RWPE2 (cell line): ENCODE results near the gene OR2Y1.
"Not testable (repeated sequence)": the region's sequence is repeated elsewhere in the genome, so short reads cannot be mapped to it uniquely, and the experiment has no call there.

ENCODE experiments used
- ATAC-seq: fragments of 200-7000 bp; cut with Tn5 transposase; 3 replicates; pipeline ENCODE4 v1.9.1; 2021; ENCODE audit warnings: low read depth
- DNase-seq: peaks from one replicate; pipeline ENCODE4 v3.0.0-alpha.2; 2020; ENCODE audit warnings: low spot score
- H3K27ac ChIP-seq: fragments of 450-650 bp; 2 replicates; pipeline ENCODE4 v1.5.1; 2017; ENCODE audit warnings: mild to moderate bottlenecking; ENCODE audit not compliant: poor library complexity, severe bottlenecking
- H3K27me3 ChIP-seq: fragments of 250-450 bp; sonication (Bioruptor Pico); 2 replicates; pipeline ENCODE4 v1.5.1; 2021; ENCODE audit warnings: mild to moderate bottlenecking, moderate library complexity; ENCODE audit not compliant: insufficient read depth, poor library complexity, severe bottlenecking
- H3K36me3 ChIP-seq: fragments of 250-450 bp; sonication (Bioruptor Pico); 2 replicates; pipeline ENCODE4 v1.5.1; 2020; ENCODE audit warnings: low read depth, mild to moderate bottlenecking, moderate library complexity
- H3K4me1 ChIP-seq: fragments of 250-450 bp; sonication (Bioruptor Pico); 2 replicates; pipeline ENCODE4 v1.5.1; 2021; ENCODE audit warnings: mild to moderate bottlenecking, moderate library complexity; ENCODE audit not compliant: insufficient read depth, poor library complexity, severe bottlenecking
- H3K4me3 ChIP-seq: fragments of 250-450 bp; sonication (Bioruptor Pico); 2 replicates; pipeline ENCODE4 v1.5.1; 2021; ENCODE audit warnings: mild to moderate bottlenecking, moderate library complexity; ENCODE audit not compliant: severe bottlenecking
- H3K9me3 ChIP-seq: fragments of 250-450 bp; sonication (Bioruptor Pico); 2 replicates; pipeline ENCODE4 v1.5.1; 2021; ENCODE audit warnings: mild to moderate bottlenecking, moderate library complexity; ENCODE audit not compliant: severe bottlenecking
- CTCF ChIP-seq: fragments of 450-650 bp; IDR thresholded peaks from one replicate; pipeline ENCODE4 v1.5.1; 2017; ENCODE audit warnings: mild to moderate bottlenecking, moderate library complexity; ENCODE audit not compliant: poor library complexity, severe bottlenecking

The OR2Y1 gene

DNA sequence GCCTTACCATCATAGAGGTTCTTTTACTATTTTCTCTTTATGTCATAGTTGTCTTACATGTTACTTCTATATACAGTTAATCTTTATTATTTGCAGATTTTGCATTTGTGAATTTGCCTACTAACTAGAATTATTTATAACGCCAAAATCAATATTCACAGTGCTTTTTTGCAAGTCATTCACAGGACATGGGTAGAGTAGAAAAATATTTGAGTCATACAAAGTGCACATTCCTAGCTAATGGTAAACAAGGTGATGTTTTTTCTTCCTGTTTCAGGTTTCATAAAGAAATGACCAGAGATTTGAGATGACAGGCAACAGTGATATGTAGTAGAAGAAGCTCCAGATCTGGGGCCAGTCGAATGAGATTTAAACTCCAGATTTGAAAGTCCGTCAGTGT, 30.0 kb upstream of the OR2Y1 start:
- Histone ChIP-seq H3K4me3 (no peak overlapping the region), H3K27ac (no peak overlapping the region)
- no peak for DNase-seq

GRCh38 chr5:180755601-180756000, 15.7 kb upstream of the OR2Y1 start:
- H3K9me3 ChIP-seq = peaks cover 8% of the 10 kb centered on the region
- DNase-seq (no peak), ATAC-seq (no peak)
- no peak overlapping the region for H3K4me3 ChIP-seq
- no peak overlapping the region for H3K27ac ChIP-seq
- no peaks in the 10 kb centered on the region for H3K36me3 ChIP-seq
- H3K27me3 ChIP-seq = peaks cover 17% of the 10 kb centered on the region
- TF ChIP-seq CTCF = no peak
- no peaks in the 10 kb centered on the region for H3K4me1 ChIP-seq

More for the DNA sequence above, 30.0 kb upstream of the OR2Y1 start:
- no peaks in the 10 kb centered on the region for H3K36me3 ChIP-seq
- no peak for TF ChIP-seq CTCF
- no peaks in the 10 kb centered on the region for H3K4me1 ChIP-seq
- no peaks in the 10 kb centered on the region for H3K27me3 ChIP-seq
- no peaks in the 10 kb centered on the region for H3K9me3 ChIP-seq
- ATAC-seq = no peak

GRCh38 chr5:180744253-180744652, 4.4 kb upstream of the OR2Y1 start:
- H3K27ac ChIP-seq = no peak overlapping the region
- no peaks in the 10 kb centered on the region for H3K9me3 ChIP-seq
- H3K27me3 ChIP-seq = peaks cover 77% of the 10 kb centered on the region
- TF ChIP-seq CTCF = no peak
- ATAC-seq (no peak), DNase-seq (no peak)
- H3K4me1 ChIP-seq = no peaks in the 10 kb centered on the region
- no peaks in the 10 kb centered on the region for H3K36me3 ChIP-seq
- no peak overlapping the region for H3K4me3 ChIP-seq

- no peak for ATAC-seq
- Histone ChIP-seq H3K27ac (no peak overlapping the region), H3K4me3 (no peak overlapping the region), H3K4me1 (no peaks in the 10 kb centered on the region), H3K36me3 (no peaks in the 10 kb centered on the region), H3K9me3 (no peaks in the 10 kb centered on the region), H3K27me3 (peaks cover 71% of the 10 kb centered on the region)
- TF ChIP-seq CTCF = no peak
- no peak for DNase-seq
Measured at GRCh38 chr5:180742727-180743126, 2.9 kb upstream of the OR2Y1 start.

GRCh38 chr5:180740953-180741352, 1.1 kb upstream of the OR2Y1 start:
- ATAC-seq, H3K4me3 ChIP-seq, H3K9me3 ChIP-seq, H3K4me1 ChIP-seq, H3K27ac ChIP-seq, H3K36me3 ChIP-seq, DNase-seq: not testable (repeated sequence)
- H3K27me3 ChIP-seq = peaks cover 70% of the 10 kb centered on the region
